H9 (cell line): ENCODE measurements around the gene HDAC7. TPM values are rescaled to one million over a fixed set of nuclear protein-coding genes. Genes with fewer than 3 reads are reported as not detected.

Experiments
- DNase-seq: peaks from one replicate; pipeline ENCODE4 v3.0.0-alpha.2; 2017
- H2AFZ ChIP-seq: one replicate; pipeline ENCODE4 v1.6.1; 2013; ENCODE audit warnings: mild to moderate bottlenecking, low read length, control low read depth, moderate library complexity
- H2AK5ac ChIP-seq: 2 replicates; pipeline ENCODE4 v1.6.1; 2013; ENCODE audit warnings: low read length, control low read depth, mixed read lengths; ENCODE audit not compliant: insufficient read length
- H2BK120ac ChIP-seq: one replicate; pipeline ENCODE4 v1.6.1; 2013; ENCODE audit warnings: low read depth, mild to moderate bottlenecking, low read length, control low read depth, inconsistent platforms; ENCODE audit not compliant: poor library complexity, severe bottlenecking
- H2BK12ac ChIP-seq: 2 replicates; pipeline ENCODE4 v1.6.1; 2013; ENCODE audit warnings: low read length, control low read depth, mixed read lengths, low read depth; ENCODE audit not compliant: insufficient read length
- H2BK15ac ChIP-seq: 2 replicates; pipeline ENCODE4 v1.6.1; 2013; ENCODE audit warnings: low read depth, low read length, control low read depth
- H2BK20ac ChIP-seq: one replicate; pipeline ENCODE4 v1.6.1; 2013; ENCODE audit warnings: low read depth, mild to moderate bottlenecking, low read length, control low read depth, inconsistent platforms; ENCODE audit not compliant: poor library complexity, severe bottlenecking
- H2BK5ac ChIP-seq: 2 replicates; pipeline ENCODE4 v1.6.1; 2013; ENCODE audit warnings: low read length, control low read depth, mixed read lengths; ENCODE audit not compliant: insufficient read length
- H3K14ac ChIP-seq: 2 replicates; pipeline ENCODE4 v1.6.1; 2013; ENCODE audit warnings: low read length, control low read depth; ENCODE audit not compliant: insufficient read depth
- H3K18ac ChIP-seq: 2 replicates; pipeline ENCODE4 v1.6.1; 2013; ENCODE audit warnings: low read depth, mild to moderate bottlenecking, mixed read lengths, low read length, control low read depth; ENCODE audit not compliant: insufficient read length
- H3K23ac ChIP-seq: 2 replicates; pipeline ENCODE4 v1.6.1; 2013; ENCODE audit warnings: low read length, control low read depth, mixed read lengths, low read depth; ENCODE audit not compliant: insufficient read length
- H3K23me2 ChIP-seq: 2 replicates; pipeline ENCODE4 v1.6.1; 2013; ENCODE audit warnings: low read depth, mild to moderate bottlenecking, mixed read lengths, low read length, control low read depth; ENCODE audit not compliant: insufficient read length, poor library complexity, severe bottlenecking
- H3K27ac ChIP-seq: 2 replicates; pipeline ENCODE4 v1.5.1; 2013; ENCODE audit warnings: low read length, control low read depth, mixed read lengths, low read depth; ENCODE audit not compliant: insufficient read length
- H3K27me3 ChIP-seq: 2 replicates; pipeline ENCODE4 v1.6.1; 2013; ENCODE audit warnings: low read length, control low read depth, inconsistent platforms; ENCODE audit not compliant: insufficient read depth
- H3K4ac ChIP-seq: 2 replicates; pipeline ENCODE4 v1.6.1; 2013; ENCODE audit warnings: low read depth, mild to moderate bottlenecking, control low read depth, inconsistent platforms, low read length, moderate library complexity
- H3K4me1 ChIP-seq: 2 replicates; pipeline ENCODE4 v1.6.1; 2013; ENCODE audit warnings: low read length, control low read depth, inconsistent platforms; ENCODE audit not compliant: insufficient read depth
- H3K4me2 ChIP-seq: 2 replicates; pipeline ENCODE4 v1.6.1; 2013; ENCODE audit warnings: low read length, control low read depth, mixed read lengths; ENCODE audit not compliant: insufficient read length, insufficient read depth
- H3K56ac ChIP-seq: 2 replicates; pipeline ENCODE4 v1.6.1; 2013; ENCODE audit warnings: low read depth, mild to moderate bottlenecking, mixed read lengths, low read length, control low read depth; ENCODE audit not compliant: insufficient read length
- H3K79me1 ChIP-seq: 2 replicates; pipeline ENCODE4 v1.6.1; 2013; ENCODE audit warnings: low read depth, mild to moderate bottlenecking, moderate library complexity, low read length, control low read depth, inconsistent platforms; ENCODE audit not compliant: insufficient read depth, poor library complexity, severe bottlenecking
- H3K79me2 ChIP-seq: 2 replicates; pipeline ENCODE4 v1.6.1; 2013; ENCODE audit warnings: low read length, control low read depth, inconsistent platforms; ENCODE audit not compliant: insufficient read depth
- H3K9ac ChIP-seq: 2 replicates; pipeline ENCODE4 v1.6.1; 2013; ENCODE audit warnings: low read length, control low read depth, mixed read lengths; ENCODE audit not compliant: insufficient read length; ENCODE audit errors: extremely low read depth
- H3K9me3 ChIP-seq: one replicate; pipeline ENCODE4 v1.6.1; 2013; ENCODE audit warnings: low read depth, low read length, inconsistent platforms; ENCODE audit not compliant: control insufficient read depth
- H3T11ph ChIP-seq: one replicate; pipeline ENCODE4 v1.6.1; 2013; ENCODE audit warnings: mild to moderate bottlenecking, low read length, control low read depth, inconsistent platforms
- H4K20me1 ChIP-seq: one replicate; pipeline ENCODE4 v1.6.1; 2013; ENCODE audit not compliant: control insufficient read depth, insufficient read length, insufficient read depth
- H4K5ac ChIP-seq: 2 replicates; pipeline ENCODE4 v1.6.1; 2013; ENCODE audit warnings: low read depth, mild to moderate bottlenecking, mixed read lengths, low read length, control low read depth; ENCODE audit not compliant: insufficient read length
- H4K8ac ChIP-seq: replicated peaks from 2 replicates; pipeline ENCODE4 v1.6.1; 2013; ENCODE audit warnings: low read length, control low read depth, mixed read lengths, low read depth; ENCODE audit not compliant: insufficient read length
- H4K91ac ChIP-seq: 2 replicates; pipeline ENCODE4 v1.6.1; 2013; ENCODE audit warnings: low read depth, mild to moderate bottlenecking, moderate library complexity, mixed read lengths, low read length, control low read depth; ENCODE audit not compliant: insufficient read length
- H3K27ac Mint-ChIP-seq, 3 experiments: 2 replicates in 2 of 3; 3 replicates in 1 of 3; pipeline ENCODE4 v1.8.0; 2020 to 2021; ENCODE audit warnings: mixed read lengths in 3 of 3, mild to moderate bottlenecking in 1 of 3, moderate library complexity in 1 of 3
- H3K27me3 Mint-ChIP-seq: 2 replicates; pipeline ENCODE4 v1.8.0; 2021; ENCODE audit warnings: low read depth, mild to moderate bottlenecking, moderate library complexity, mixed read lengths
- H3K36me3 Mint-ChIP-seq, 3 experiments: 2 replicates in 2 of 3; 3 replicates in 1 of 3; pipeline ENCODE4 v1.8.0; 2020 to 2021; ENCODE audit warnings: low read depth in 3 of 3, mixed read lengths in 3 of 3; ENCODE audit not compliant: insufficient read depth in 1 of 3
- H3K4me1 Mint-ChIP-seq, 2 experiments: 2 replicates each; pipeline ENCODE4 v1.8.0; 2020; ENCODE audit warnings: mixed read lengths in 2 of 2
- H3K4me3 Mint-ChIP-seq, 2 experiments: 2 replicates in 1 of 2; 3 replicates in 1 of 2; pipeline ENCODE4 v1.8.0; 2020 to 2021; ENCODE audit warnings: mild to moderate bottlenecking in 2 of 2, mixed read lengths in 2 of 2, moderate library complexity in 1 of 2
- H3K9me3 Mint-ChIP-seq, 2 experiments: 2 replicates in 1 of 2; 3 replicates in 1 of 2; pipeline ENCODE4 v1.8.0; 2020; ENCODE audit warnings: mild to moderate bottlenecking in 2 of 2, mixed read lengths in 2 of 2, moderate library complexity in 1 of 2
- WGBS: extraction: QIAGEN DNeasy Blood & Tissue Kit; methylation state at CpG from one replicate; pipeline ENCODE4 v1.1.7; 2013; ENCODE audit warnings: missing lambda C conversion rate, low lambda C conversion rate, mixed read lengths; ENCODE audit not compliant: insufficient read length; ENCODE audit errors: extremely low coverage; 5-methylcytosine and 5-hydroxymethylcytosine counted together
- total RNA-seq: library from RNA; stranded (reverse); gene quantifications from 2 replicates; pipeline ENCODE4 v1.2.1, GENCODE V29; 2021
- TF ChIP-seq, protein P1 (sequence below): fragments of 200-600 bp; sonication (generic); conservative IDR thresholded peaks from 3 replicates; pipeline ENCODE4 v1.8.0; 2021; ENCODE audit warnings: antibody characterized with exemption, mild to moderate bottlenecking

Gene HDAC7
- total RNA-seq, 1 experiment from 2014 or later = 72.1 TPM

DNA sequence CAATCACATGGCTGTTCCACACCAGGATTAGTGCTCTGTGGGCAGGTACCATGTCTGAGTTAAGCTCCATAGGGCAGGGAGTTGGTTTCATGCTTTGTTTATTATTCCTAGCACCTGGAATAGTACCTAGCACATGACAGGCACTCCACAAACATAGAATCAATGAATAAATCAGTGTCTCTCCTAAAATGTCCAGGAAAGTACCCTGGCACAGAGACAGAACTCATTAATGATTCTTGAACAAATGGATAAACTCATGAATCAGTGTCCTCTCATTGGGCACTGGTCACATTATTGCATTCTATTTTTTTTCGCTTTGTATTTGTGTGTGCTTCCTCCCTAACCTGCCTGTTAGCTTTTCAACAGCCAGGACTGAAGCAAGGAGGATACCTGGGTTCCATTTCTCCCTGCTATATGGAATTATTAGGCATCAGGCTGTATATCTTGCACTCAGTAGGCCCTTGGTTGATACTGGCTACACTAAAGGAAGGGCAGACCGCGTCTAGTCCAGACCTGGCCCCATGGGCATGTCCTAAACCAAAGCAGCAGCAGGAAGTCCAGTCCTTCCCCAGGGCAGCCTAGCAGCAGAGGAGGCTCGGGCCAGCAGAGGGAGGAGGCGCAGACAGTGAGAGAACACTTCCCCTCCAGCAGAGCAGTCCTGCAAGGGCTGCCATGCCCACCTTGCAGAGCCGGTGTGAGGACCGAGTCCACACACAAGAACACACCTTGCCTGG is 18.4 kb downstream of the HDAC7 start:
- no peaks in the 10 kb centered on the region for H3K9me3 ChIP-seq
- H2BK15ac ChIP-seq = no peak overlapping the region
- H3K79me1 ChIP-seq = no peaks in the 10 kb centered on the region
- H3K23ac ChIP-seq = no peak overlapping the region
- no peak for DNase-seq
- no peak overlapping the region for H3K14ac ChIP-seq
- peaks cover 6 to 28% (median 24%) of the 10 kb centered on the region in 3 experiments; a peak in 6 of 7 replicates for H3K36me3 Mint-ChIP-seq
- no peaks in the 10 kb centered on the region for H3K23me2 ChIP-seq
- WGBS = no CpG with 5 or more reads among the region's 7 CpGs
- no peak overlapping the region for H2AFZ ChIP-seq
- H2BK120ac ChIP-seq = no peak overlapping the region
- H3T11ph ChIP-seq = no peak overlapping the region
- H3K9ac ChIP-seq = no peak overlapping the region
- no peaks in the 10 kb centered on the region; the same call in 1 of the 2 replicates for H3K4me1 ChIP-seq
- TF ChIP-seq, protein P1, sequence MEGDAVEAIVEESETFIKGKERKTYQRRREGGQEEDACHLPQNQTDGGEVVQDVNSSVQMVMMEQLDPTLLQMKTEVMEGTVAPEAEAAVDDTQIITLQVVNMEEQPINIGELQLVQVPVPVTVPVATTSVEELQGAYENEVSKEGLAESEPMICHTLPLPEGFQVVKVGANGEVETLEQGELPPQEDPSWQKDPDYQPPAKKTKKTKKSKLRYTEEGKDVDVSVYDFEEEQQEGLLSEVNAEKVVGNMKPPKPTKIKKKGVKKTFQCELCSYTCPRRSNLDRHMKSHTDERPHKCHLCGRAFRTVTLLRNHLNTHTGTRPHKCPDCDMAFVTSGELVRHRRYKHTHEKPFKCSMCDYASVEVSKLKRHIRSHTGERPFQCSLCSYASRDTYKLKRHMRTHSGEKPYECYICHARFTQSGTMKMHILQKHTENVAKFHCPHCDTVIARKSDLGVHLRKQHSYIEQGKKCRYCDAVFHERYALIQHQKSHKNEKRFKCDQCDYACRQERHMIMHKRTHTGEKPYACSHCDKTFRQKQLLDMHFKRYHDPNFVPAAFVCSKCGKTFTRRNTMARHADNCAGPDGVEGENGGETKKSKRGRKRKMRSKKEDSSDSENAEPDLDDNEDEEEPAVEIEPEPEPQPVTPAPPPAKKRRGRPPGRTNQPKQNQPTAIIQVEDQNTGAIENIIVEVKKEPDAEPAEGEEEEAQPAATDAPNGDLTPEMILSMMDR = no peak
- no peak overlapping the region for H4K91ac ChIP-seq
- H3K79me2 ChIP-seq = peaks cover 1% of the 10 kb centered on the region; the same call in 1 of the 2 replicates
- H3K27me3 Mint-ChIP-seq = no peaks in the 10 kb centered on the region
- no peaks in the 10 kb centered on the region for H3K27me3 ChIP-seq
- peak overlapping the region in 2 of 3 experiments; percentile 43 to 68; a peak in 2 of 7 replicates for H3K27ac Mint-ChIP-seq
- H2BK12ac ChIP-seq = no peak overlapping the region
- peaks cover 2% of the 10 kb centered on the region for H4K20me1 ChIP-seq
- no peak overlapping the region for H2BK20ac ChIP-seq
- peaks cover 30 to 50% of the 10 kb centered on the region in 2 experiments for H3K4me1 Mint-ChIP-seq
- H3K18ac ChIP-seq = no peak overlapping the region
- no peak overlapping the region for H3K27ac ChIP-seq
- no peak overlapping the region for H3K4ac ChIP-seq
- H4K8ac ChIP-seq = no peak overlapping the region
- H3K56ac ChIP-seq = no peak overlapping the region
- no peak overlapping the region for H3K4me3 Mint-ChIP-seq
- no peak overlapping the region for H3K4me2 ChIP-seq
- no peaks in the 10 kb centered on the region; a peak in 1 of 5 replicates for H3K9me3 Mint-ChIP-seq
- H4K5ac ChIP-seq = no peak overlapping the region
- no peak overlapping the region for H2BK5ac ChIP-seq
- H2AK5ac ChIP-seq = no peak overlapping the region
